Measurements from ENCODE around the gene FADS1.

DNA sequence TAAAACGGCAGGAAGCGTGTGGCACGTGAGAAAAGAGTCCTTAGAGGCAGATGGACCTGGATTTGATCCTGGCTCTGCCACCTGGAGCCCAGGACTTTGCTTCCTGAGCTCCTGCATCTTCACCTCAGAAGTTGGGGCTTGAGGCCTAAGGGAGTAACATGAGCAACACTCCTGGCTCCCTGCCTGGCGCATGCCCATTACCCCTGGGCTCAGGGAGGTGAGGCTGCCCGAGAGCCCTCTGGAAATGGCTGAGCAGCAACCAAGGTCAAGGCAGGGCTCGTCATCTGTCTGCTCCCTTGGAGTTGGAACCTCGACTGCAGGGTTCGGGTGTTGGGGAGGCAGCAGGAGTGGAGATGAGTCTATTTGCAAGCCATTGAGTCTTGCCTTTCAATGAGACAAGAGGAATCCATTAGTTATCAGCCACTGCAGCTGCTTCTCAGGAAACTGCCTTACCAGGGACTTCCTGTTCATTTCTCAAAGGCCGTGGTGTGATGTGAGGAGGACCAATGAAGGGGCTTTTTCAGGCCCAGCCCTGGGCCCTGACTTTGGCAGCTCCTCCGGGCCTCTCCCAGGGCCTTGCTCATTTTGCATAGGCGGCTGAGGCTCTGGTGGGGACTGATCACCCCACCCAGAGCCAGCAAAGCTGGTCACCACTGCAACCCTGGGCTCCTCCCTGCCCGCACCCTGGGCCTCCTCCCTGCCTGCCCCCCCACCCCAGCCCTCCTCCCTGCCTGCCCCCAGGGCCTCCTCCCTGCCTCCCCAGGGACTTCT is 17.7 kb upstream of the FADS1 start:
- TF ChIP-seq, protein P1, sequence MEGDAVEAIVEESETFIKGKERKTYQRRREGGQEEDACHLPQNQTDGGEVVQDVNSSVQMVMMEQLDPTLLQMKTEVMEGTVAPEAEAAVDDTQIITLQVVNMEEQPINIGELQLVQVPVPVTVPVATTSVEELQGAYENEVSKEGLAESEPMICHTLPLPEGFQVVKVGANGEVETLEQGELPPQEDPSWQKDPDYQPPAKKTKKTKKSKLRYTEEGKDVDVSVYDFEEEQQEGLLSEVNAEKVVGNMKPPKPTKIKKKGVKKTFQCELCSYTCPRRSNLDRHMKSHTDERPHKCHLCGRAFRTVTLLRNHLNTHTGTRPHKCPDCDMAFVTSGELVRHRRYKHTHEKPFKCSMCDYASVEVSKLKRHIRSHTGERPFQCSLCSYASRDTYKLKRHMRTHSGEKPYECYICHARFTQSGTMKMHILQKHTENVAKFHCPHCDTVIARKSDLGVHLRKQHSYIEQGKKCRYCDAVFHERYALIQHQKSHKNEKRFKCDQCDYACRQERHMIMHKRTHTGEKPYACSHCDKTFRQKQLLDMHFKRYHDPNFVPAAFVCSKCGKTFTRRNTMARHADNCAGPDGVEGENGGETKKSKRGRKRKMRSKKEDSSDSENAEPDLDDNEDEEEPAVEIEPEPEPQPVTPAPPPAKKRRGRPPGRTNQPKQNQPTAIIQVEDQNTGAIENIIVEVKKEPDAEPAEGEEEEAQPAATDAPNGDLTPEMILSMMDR (IDR thresholded peaks at IDR 0.05) = no peak
- TF ChIP-seq POLR2A (IDR thresholded peaks at IDR 0.05) = peak in 1 of 4 donors; percentile 11

Data from esophagus squamous epithelium (tissue), 4 donors.